ENCODE results near the gene LIMCH1. TPM values are rescaled to one million over a fixed set of nuclear protein-coding genes. Genes with fewer than 3 reads are reported as not detected.

The LIMCH1 gene
- total RNA-seq, 1 experiment from 2014 or later: 3.3 TPM

GRCh38 chr4:41660352-41660751 is 122.4 kb downstream of the LIMCH1 start:
- Histone ChIP-seq H2BK20ac (ENCODE audit: low read depth, low read length, poor library complexity, severe bottlenecking) (no peak overlapping the region), H3T11ph (ENCODE audit: low read length) (no peak overlapping the region), H3K9ac (ENCODE audit: extremely low read depth, insufficient read length, low read length) (no peak overlapping the region), H3K79me1 (ENCODE audit: insufficient read depth, low read depth, low read length, poor library complexity, severe bottlenecking) (no peaks in the 10 kb centered on the region), H3K18ac (ENCODE audit: insufficient read length, low read depth, low read length) (no peak overlapping the region), H3K27ac (ENCODE audit: insufficient read length, low read depth, low read length) (no peak overlapping the region), H3K4me2 (ENCODE audit: insufficient read depth, insufficient read length, low read length) (no peak overlapping the region), H2AK5ac (ENCODE audit: insufficient read length, low read length) (no peak overlapping the region), H4K5ac (ENCODE audit: insufficient read length, low read depth, low read length) (no peak overlapping the region), H3K9me3 (ENCODE audit: control insufficient read depth, low read depth, low read length) (no peaks in the 10 kb centered on the region), H2BK15ac (ENCODE audit: low read depth, low read length) (no peak overlapping the region), H4K91ac (ENCODE audit: insufficient read length, low read depth, low read length) (no peak overlapping the region), H3K79me2 (ENCODE audit: insufficient read depth, low read length) (no peaks in the 10 kb centered on the region), H3K27me3 (ENCODE audit: insufficient read depth, low read length) (no peaks in the 10 kb centered on the region), H3K14ac (ENCODE audit: insufficient read depth, low read length) (no peak overlapping the region), H3K4me1 (ENCODE audit: insufficient read depth, low read length) (no peaks in the 10 kb centered on the region), H3K23ac (ENCODE audit: insufficient read length, low read depth, low read length) (no peak overlapping the region), H4K20me1 (ENCODE audit: control insufficient read depth, insufficient read depth, insufficient read length) (no peaks in the 10 kb centered on the region), H2BK12ac (ENCODE audit: insufficient read length, low read depth, low read length) (no peak overlapping the region), H2AFZ (ENCODE audit: low read length) (no peak overlapping the region), H3K56ac (ENCODE audit: insufficient read length, low read depth, low read length) (no peak overlapping the region), H3K4ac (ENCODE audit: low read depth, low read length) (no peak overlapping the region), H2BK120ac (ENCODE audit: low read depth, low read length, poor library complexity, severe bottlenecking) (no peak overlapping the region), H2BK5ac (ENCODE audit: insufficient read length, low read length) (no peak overlapping the region), H4K8ac (replicated peaks; ENCODE audit: insufficient read length, low read depth, low read length) (no peak overlapping the region), H3K23me2 (ENCODE audit: insufficient read length, low read depth, low read length, poor library complexity, severe bottlenecking) (no peaks in the 10 kb centered on the region)
- Mint-ChIP-seq H3K27ac (no peak overlapping the region), H3K36me3 (ENCODE audit: insufficient read depth in 1 of 3, low read depth in 3 of 3) (no peaks in the 10 kb centered on the region), H3K4me1 (peaks cover 4 to 7% of the 10 kb centered on the region in 2 experiments; a peak in 3 of 4 replicates), H3K4me3 (no peak overlapping the region), H3K9me3 (no peaks in the 10 kb centered on the region), H3K27me3 (ENCODE audit: low read depth) (no peaks in the 10 kb centered on the region)
- no peak for DNase-seq
- no peak for TF ChIP-seq CTCF (conservative IDR thresholded peaks at IDR 0.05)
- no CpG with 5 or more reads among the region's 3 CpGs for WGBS (ENCODE audit: extremely low coverage, insufficient read length, low lambda C conversion rate)
